GM12878 (cell line): Measurements from ENCODE around the gene KLHL2. TPM values are rescaled to one million over a fixed set of nuclear protein-coding genes. Genes with fewer than 3 reads are reported as not detected.

Source experiments
- ATAC-seq: fragments of 200-7000 bp; cut with Tn5 transposase; 3 replicates; pipeline ENCODE4 v1.9.1; 2020; ENCODE audit warnings: mild to moderate bottlenecking, moderate library complexity
- BruUV-seq: library from RNA; stranded (reverse); fragments of 400-500 nt; replicated peaks from 2 replicates; lab custom pipeline; 2021; lab: Mats Ljungman, UMichigan
- CTCF ChIA-PET: fragments of 300-600 bp; sonication (Branson Sonifier 250); formaldehyde crosslinking; extraction: SDS; loops from one replicate; lab custom pipeline; 2021; ENCODE audit warnings: inconsistent platforms; lab: Yijun Ruan, JAX
- POLR2A ChIA-PET: fragments of 350-600 bp; formaldehyde crosslinking; extraction: SDS; loops from one replicate; lab custom pipeline; 2021; ENCODE audit warnings: inconsistent platforms; lab: Charles Lee
- RAD21 ChIA-PET: fragments of 300-600 bp; sonication (Branson Sonifier 250); formaldehyde crosslinking; loops from one replicate; lab custom pipeline; 2023; ENCODE audit warnings: antibody characterized with exemption; ENCODE audit not compliant: unreplicated experiment; lab: Charles Lee
- SMC1A ChIA-PET: fragments of 300-600 bp; sonication (Branson Sonifier 250); formaldehyde crosslinking; loops from one replicate; lab custom pipeline; 2023; ENCODE audit not compliant: unreplicated experiment, uncharacterized antibody; lab: Charles Lee
- DNase-seq: peaks from one replicate; pipeline ENCODE4 v3.0.0-alpha.2; 2011; ENCODE audit warnings: low read depth, low spot score
- FAIRE-seq: peaks from 3 replicates; lab custom pipeline; 2011; peaks lifted over from hg19 to GRCh38; lab: Jason Lieb, UNC
- H2AFZ ChIP-seq: 2 replicates; pipeline ENCODE4 v1.6.0; 2011; ENCODE audit warnings: low read depth, low read length, control low read depth; ENCODE audit not compliant: control insufficient read depth
- H3K27ac ChIP-seq: 2 replicates; pipeline ENCODE4 v1.5.1; 2011; ENCODE audit warnings: control low read depth; ENCODE audit not compliant: control insufficient read depth, insufficient read depth
- H3K27me3 ChIP-seq, 2 experiments: replicated peaks in 1 of 2; 2 replicates each; pipeline versions ENCODE4 v1.6.0 to v1.6.1; 2011; ENCODE audit warnings: low read length in 1 of 2; ENCODE audit not compliant: control insufficient read depth in 2 of 2, insufficient read depth in 2 of 2
- H3K36me3 ChIP-seq, 2 experiments: 2 replicates each; pipeline ENCODE4 v1.5.1; 2011; ENCODE audit warnings: low read length in 1 of 2; ENCODE audit not compliant: control insufficient read depth in 2 of 2, insufficient read depth in 2 of 2
- H3K4me1 ChIP-seq: 2 replicates; pipeline ENCODE4 v1.6.1; 2011; ENCODE audit warnings: mild to moderate bottlenecking, low read length, moderate library complexity, mixed read lengths; ENCODE audit not compliant: control insufficient read depth, insufficient read depth
- H3K4me2 ChIP-seq: 2 replicates; pipeline ENCODE4 v1.6.0; 2011; ENCODE audit warnings: control low read depth; ENCODE audit not compliant: control insufficient read depth, insufficient read depth
- H3K4me3 ChIP-seq: fragments of 200-600 bp; sonication (generic); 2 replicates; pipeline ENCODE4 v1.5.1; 2016
- H3K79me2 ChIP-seq: 2 replicates; pipeline ENCODE4 v1.6.0; 2011; ENCODE audit warnings: low read length; ENCODE audit not compliant: control insufficient read depth, insufficient read depth
- H3K9ac ChIP-seq: 2 replicates; pipeline ENCODE4 v1.8.0; 2011; ENCODE audit warnings: low read length, control low read depth, mixed read lengths; ENCODE audit not compliant: control insufficient read depth, insufficient read depth
- H3K9me3 ChIP-seq: replicated peaks from 3 replicates; pipeline ENCODE4 v1.5.1; 2011; ENCODE audit warnings: mild to moderate bottlenecking, low read length; ENCODE audit not compliant: control insufficient read depth, insufficient read depth
- H4K20me1 ChIP-seq: 2 replicates; pipeline ENCODE4 v1.6.0; 2011; ENCODE audit not compliant: control insufficient read depth, insufficient read depth
- SREBF2 ChIP-seq: IDR thresholded peaks from 2 replicates; pipeline ENCODE4 v1.6.1; 2012; ENCODE audit warnings: mild to moderate bottlenecking, low read length
- ZNF592 ChIP-seq: fragments of 450-650 bp; IDR thresholded peaks from 2 replicates; pipeline ENCODE4 v1.6.1; 2017; ENCODE audit warnings: mild to moderate bottlenecking, moderate library complexity
- WGBS: methylation state at CpG from one replicate; pipeline ENCODE4 v1.1.6; 2016; ENCODE audit warnings: low lambda C conversion rate; ENCODE audit not compliant: insufficient replicate concordance, insufficient coverage; ENCODE audit errors: missing lambda C conversion rate; 5-methylcytosine and 5-hydroxymethylcytosine counted together
- in situ Hi-C: fragments of 300-500 bp; cut with MboI; formaldehyde crosslinking; loops from 9 replicates; pipeline ENCODE4 v1.14.3; 2018; ENCODE audit warnings: mixed read lengths
- intact Hi-C: fragments of 100-400 bp; cut with micrococcal nuclease; formaldehyde crosslinking; loops from one replicate; pipeline ENCODE4 v1.14.2; 2022; ENCODE audit not compliant: unreplicated experiment
- polyA plus RNA-seq, 11 experiments: library from polyadenylated mRNA; depleted of rRNA in 4 of 11; unstranded in 6 of 11; stranded (reverse) in 5 of 11; fragments of >200 nt; fragmentation: Nextera tagmentation in 4 of 11; fragmentation: Illumina TruSeq in 1 of 11; extraction: Ambion mirVana in 4 of 11; extraction: Trizol in 1 of 11; gene quantifications; 1 replicate in 1 of 11; 2 replicates in 10 of 11; pipeline versions ENCODE4 v1.2.1 to v1.2.3, GENCODE V29; 2011 to 2016; ENCODE audit warnings: inconsistent platforms in 2 of 11, missing spikeins in 2 of 11, low read depth in 1 of 11
- total RNA-seq, 4 experiments: library from RNA; depleted of rRNA in 3 of 4; stranded (reverse); fragments of >200 nt in 3 of 4; fragmentation: Illumina TruSeq in 1 of 4; extraction: Trizol in 1 of 4; gene quantifications; 2 replicates each; pipeline versions ENCODE4 v1.2.1 to v1.2.3, GENCODE V29; 2013 to 2021

Gene KLHL2
- total and polyA plus RNA-seq, 10 of the 15 experiments (the other 5 are each of a cell fraction or from before 2014, with no cell fraction given), result 4.8 to 22.8 (median 12.9) TPM

DNA sequence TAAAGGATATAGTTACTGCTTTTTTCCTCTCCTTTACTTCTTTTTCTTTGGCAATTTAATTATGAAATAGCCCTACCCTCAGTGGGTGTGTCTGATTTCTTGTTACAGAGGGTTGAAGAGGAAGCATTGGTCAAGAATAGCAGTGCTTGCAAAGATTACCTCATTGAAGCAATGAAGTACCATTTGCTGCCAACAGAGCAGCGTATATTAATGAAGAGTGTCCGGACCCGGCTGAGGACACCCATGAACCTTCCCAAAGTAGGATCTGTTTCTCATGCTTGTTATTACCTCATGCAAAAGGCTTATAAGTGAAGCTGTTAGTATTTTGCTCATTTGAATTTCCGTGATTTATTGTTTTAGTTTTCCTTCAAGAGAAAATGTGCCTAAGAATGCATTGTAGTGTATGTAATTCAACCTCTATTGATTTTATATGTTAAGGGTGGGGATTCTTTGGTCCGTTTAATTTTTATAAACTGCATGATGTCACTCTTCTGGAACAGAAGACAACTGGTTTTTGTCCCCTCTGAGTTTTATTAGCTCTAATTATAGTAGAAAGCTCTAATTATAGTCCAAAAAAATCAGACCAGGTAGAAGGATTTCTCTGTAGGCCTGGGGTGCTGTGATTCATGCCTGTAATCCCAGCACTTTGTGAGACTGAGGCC is 92.2 kb downstream of the KLHL2 start:
- peaks cover 2 to 10% of the 10 kb centered on the region in 2 experiments; a peak in 3 of 4 replicates for H3K36me3 ChIP-seq
- no peaks in the 10 kb centered on the region for H3K27me3 ChIP-seq
- BruUV-seq, result no TSS peak
- 96% methylated on average over 5 of the region's 5 CpGs for WGBS
- intact Hi-C loops (no loop called here), in situ Hi-C loops (no loop called here)
- H2AFZ ChIP-seq, result no peak overlapping the region
- peaks cover 8% of the 10 kb centered on the region; the same call in 1 of the 2 replicates for H3K4me1 ChIP-seq
- no peaks in the 10 kb centered on the region for H3K9me3 ChIP-seq
- H3K4me3 ChIP-seq, result no peak overlapping the region
- POLR2A ChIA-PET, result interaction anchor here (1.4 kb wide), 1 partner anchor 28 kb away, joined by 7 read pairs; the partner anchor contains the start of gene MSMO1
- DNase-seq, result no peak
- H4K20me1 ChIP-seq, result no peaks in the 10 kb centered on the region
- RAD21 ChIA-PET, result interaction anchor here (1.1 kb wide), 1 partner anchor 91 kb away, joined by 3 read pairs; no protein-coding TSS in a partner anchor
- no peak for FAIRE-seq
- no peak overlapping the region for H3K4me2 ChIP-seq
- ATAC-seq, result no peak
- TF ChIP-seq ZNF592, result no peak
- no peak for TF ChIP-seq SREBF2
- H3K9ac ChIP-seq, result no peak overlapping the region
- CTCF ChIA-PET, result no interaction called here
- SMC1A ChIA-PET, result interaction anchor here (0.9 to 1.6 kb wide), 4 partner anchors 9 to 90 kb away, joined by 4 to 7 read pairs (median 6); no protein-coding TSS in a partner anchor
- no peaks in the 10 kb centered on the region for H3K79me2 ChIP-seq
- no peak overlapping the region for H3K27ac ChIP-seq
